A549 (cell line): ENCODE data around the gene SAMD3. TPM values are rescaled to one million over a fixed set of nuclear protein-coding genes. Genes with fewer than 3 reads are reported as not detected.

Experiments
- ATAC-seq, 2 experiments: fragments of 200-7000 bp in 1 of 2; fragments of >200 bp in 1 of 2; cut with Nextera tagmentation in 1 of 2; cut with Tn5 transposase in 1 of 2; 3 replicates each; pipeline versions ENCODE4 v1.8.0 to v1.9.1; 2018 to 2020; ENCODE audit warnings: mild to moderate bottlenecking in 1 of 2, moderate library complexity in 1 of 2
- CTCF ChIA-PET: fragments of 300-600 bp; sonication (Branson Sonifier 250); formaldehyde crosslinking; extraction: SDS; loops from one replicate; lab custom pipeline; 2021; ENCODE audit warnings: antibody characterized with exemption, inconsistent platforms; lab: Yijun Ruan, JAX
- POLR2A ChIA-PET: fragments of 350-600 bp; formaldehyde crosslinking; extraction: SDS; loops from one replicate; lab custom pipeline; 2021; ENCODE audit warnings: antibody characterized with exemption, inconsistent platforms; lab: Yijun Ruan, JAX
- DNase-seq, 2 experiments: peaks; one replicate each; pipeline versions ENCODE4 v3.0.0 to v3.0.0-alpha.2; 2011 to 2016; ENCODE audit warnings: low read depth in 1 of 2, low spot score in 1 of 2
- FAIRE-seq: peaks from 2 replicates; lab custom pipeline; 2011; peaks lifted over from hg19 to GRCh38; lab: Jason Lieb, UNC
- H3K27ac ChIP-seq, 2 experiments: fragments of >200 bp; sonication (Bioruptor Twin); formaldehyde crosslinking; 3 replicates each; pipeline ENCODE4 v1.5.1; 2016 to 2017
- H3K4me1 ChIP-seq: fragments of >200 bp; sonication (Bioruptor Twin); formaldehyde crosslinking; 3 replicates; pipeline ENCODE4 v1.6.1; 2016
- H3K4me2 ChIP-seq: fragments of >200 bp; sonication (Bioruptor Twin); formaldehyde crosslinking; 3 replicates; pipeline ENCODE4 v1.6.1; 2016
- H3K4me3 ChIP-seq: fragments of >200 bp; sonication (Bioruptor Twin); formaldehyde crosslinking; 3 replicates; pipeline ENCODE4 v1.5.1; 2016
- H3K9me3 ChIP-seq: fragments of >200 bp; sonication (Bioruptor Twin); formaldehyde crosslinking; 3 replicates; pipeline ENCODE4 v1.6.1; 2016
- CBX8 ChIP-seq: fragments of 200-600 bp; sonication (generic); IDR thresholded peaks from 2 replicates; pipeline ENCODE4 v1.6.1; 2016
- EHMT2 ChIP-seq: fragments of 200-600 bp; sonication (generic); IDR thresholded peaks from 2 replicates; pipeline ENCODE4 v1.6.1; 2016; ENCODE audit warnings: antibody characterized with exemption, low read depth, mild to moderate bottlenecking, moderate library complexity
- FOSL2 ChIP-seq, 2 experiments: fragments of 450-650 bp in 1 of 2; fragments of >200 bp in 1 of 2; sonication (Bioruptor Twin) in 1 of 2; formaldehyde crosslinking; IDR thresholded peaks; 2 replicates each; pipeline versions ENCODE4 v1.5.0 to v1.6.1; 2016 to 2020; ENCODE audit warnings: mild to moderate bottlenecking in 1 of 2, moderate library complexity in 1 of 2
- FOXS1 ChIP-seq: fragments of 250-450 bp; sonication (Bioruptor Pico); IDR thresholded peaks from 2 replicates; pipeline ENCODE4 v1.5.0; 2020; ENCODE audit warnings: mild to moderate bottlenecking, moderate library complexity
- JUN ChIP-seq, 2 experiments: fragments of >200 bp; sonication (Bioruptor Twin); formaldehyde crosslinking; IDR thresholded peaks; 2 replicates in 1 of 2; 3 replicates in 1 of 2; pipeline ENCODE4 v1.6.1; 2016 to 2017
- KDM1A ChIP-seq: fragments of 200-600 bp; sonication (generic); IDR thresholded peaks from 2 replicates; pipeline ENCODE4 v1.6.1; 2016; ENCODE audit warnings: low read depth, mild to moderate bottlenecking
- KDM5A ChIP-seq: fragments of 200-600 bp; sonication (generic); IDR thresholded peaks from 2 replicates; pipeline ENCODE4 v1.6.1; 2016; ENCODE audit warnings: antibody characterized with exemption, mild to moderate bottlenecking
- POLR2A ChIP-seq: IDR thresholded peaks from 2 replicates; pipeline ENCODE4 v1.6.1; 2012; ENCODE audit warnings: mild to moderate bottlenecking, low read length
- POLR2AphosphoS2 ChIP-seq: conservative IDR thresholded peaks from 2 replicates; pipeline ENCODE4 v1.6.1; 2012; ENCODE audit warnings: low read length, improper control_type of control experiment, inconsistent platforms
- RCOR1 ChIP-seq: fragments of 150-350 bp; IDR thresholded peaks from 2 replicates; pipeline ENCODE4 v1.6.1; 2014; ENCODE audit warnings: antibody characterized with exemption, low read length, low read depth
- RFX5 ChIP-seq: fragments of 450-650 bp; IDR thresholded peaks from 2 replicates; pipeline ENCODE4 v1.7.1; 2014; ENCODE audit warnings: antibody characterized with exemption, mild to moderate bottlenecking, moderate library complexity
- RNF2 ChIP-seq: fragments of 200-600 bp; sonication (generic); IDR thresholded peaks from 2 replicates; pipeline ENCODE4 v1.6.1; 2016; ENCODE audit warnings: low read depth, mild to moderate bottlenecking, antibody characterized with exemption, moderate library complexity, borderline replicate concordance
- SMC3 ChIP-seq: fragments of >200 bp; sonication (Bioruptor Twin); formaldehyde crosslinking; IDR thresholded peaks from 3 replicates; pipeline ENCODE4 v1.6.1; 2018; ENCODE audit warnings: inconsistent platforms
- SREBF2 ChIP-seq: fragments of 450-650 bp; IDR thresholded peaks from 2 replicates; pipeline ENCODE4 v1.6.1; 2014; ENCODE audit warnings: mild to moderate bottlenecking, moderate library complexity
- ZC3H11A ChIP-seq: fragments of 450-650 bp; IDR thresholded peaks from 2 replicates; pipeline ENCODE4 v1.6.1; 2014; ENCODE audit warnings: antibody characterized with exemption, mild to moderate bottlenecking
- ZSCAN20 ChIP-seq: fragments of 250-450 bp; sonication (Bioruptor Pico); IDR thresholded peaks from 2 replicates; pipeline ENCODE4 v1.8.0; 2022; ENCODE audit warnings: mild to moderate bottlenecking, moderate library complexity
- WGBS: methylation state at CpG from one replicate; pipeline ENCODE4 v1.1.6; 2017; ENCODE audit errors: missing lambda C conversion rate; 5-methylcytosine and 5-hydroxymethylcytosine counted together
- polyA plus RNA-seq, 4 experiments: library from polyadenylated mRNA; depleted of rRNA in 3 of 4; stranded (reverse); fragments of >200 nt; fragmentation: RNase III in 1 of 4; extraction: RNeasy Plus Mini Kit Qiagen cat#74134 plus additional on column Dnase treatment in 1 of 4; gene quantifications; 2 replicates in 3 of 4; 3 replicates in 1 of 4; pipeline ENCODE4 v1.2.3, GENCODE V29; 2011 to 2017
- TF ChIP-seq, protein P1 (sequence below): fragments of >200 bp; sonication (Bioruptor Twin); formaldehyde crosslinking; IDR thresholded peaks from 3 replicates; pipeline ENCODE4 v1.6.1; 2016
- TF ChIP-seq, protein P2 (sequence below): fragments of >200 bp; sonication (Bioruptor Twin); formaldehyde crosslinking; IDR thresholded peaks from 2 replicates; pipeline ENCODE4 v1.6.1; 2016
- TF ChIP-seq, protein P3 (sequence below): IDR thresholded peaks from 2 replicates; pipeline ENCODE4 v1.6.1; 2012
- TF ChIP-seq, protein P4 (sequence below): fragments of 250-450 bp; sonication (Bioruptor Pico); IDR thresholded peaks from 2 replicates; pipeline ENCODE4 v1.5.0; 2020; ENCODE audit warnings: low read depth, mild to moderate bottlenecking, moderate library complexity

The SAMD3 gene
- polyA plus RNA-seq, 2 of the 4 experiments (the other 2 are of a cell fraction) = not detected

DNA sequence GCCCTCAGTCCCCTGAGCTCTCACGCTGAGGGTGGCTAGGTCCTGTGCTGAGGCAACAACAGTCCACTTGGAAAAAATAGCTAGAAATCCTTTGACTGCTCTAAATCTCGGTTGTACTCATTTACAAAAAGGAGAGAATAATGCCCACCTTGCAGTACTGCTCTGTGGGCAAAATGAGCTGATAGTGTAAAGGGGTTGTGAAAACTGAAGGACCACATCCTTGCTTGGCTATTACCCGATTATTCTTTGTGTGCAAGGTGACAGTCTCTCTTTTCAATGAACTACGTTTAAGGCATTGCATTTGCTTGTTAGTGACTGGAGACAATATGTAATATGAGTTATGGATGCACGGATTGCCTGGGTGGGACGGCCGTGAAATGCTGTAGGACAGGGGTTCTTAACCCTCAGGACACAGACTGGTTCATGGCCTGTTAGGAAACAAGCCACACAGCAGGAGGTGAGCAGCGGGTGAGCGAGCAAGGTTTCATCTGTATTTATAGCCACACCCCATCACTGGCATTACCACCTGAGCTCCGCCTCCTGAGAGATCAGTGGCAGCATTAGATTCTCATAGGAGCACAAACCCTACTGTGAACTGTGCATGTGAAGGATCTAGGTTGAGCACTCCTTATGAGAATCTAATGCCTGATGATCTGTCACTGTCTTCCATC lies 14.6 kb downstream of the SAMD3 start:
- 43% methylated on average over 8 of the region's 10 CpGs for WGBS
- no peak for FAIRE-seq
- no peak for DNase-seq
- no peak for ATAC-seq
- no peak for TF ChIP-seq SMC3
- TF ChIP-seq ZC3H11A = no peak
- TF ChIP-seq, protein P1, sequence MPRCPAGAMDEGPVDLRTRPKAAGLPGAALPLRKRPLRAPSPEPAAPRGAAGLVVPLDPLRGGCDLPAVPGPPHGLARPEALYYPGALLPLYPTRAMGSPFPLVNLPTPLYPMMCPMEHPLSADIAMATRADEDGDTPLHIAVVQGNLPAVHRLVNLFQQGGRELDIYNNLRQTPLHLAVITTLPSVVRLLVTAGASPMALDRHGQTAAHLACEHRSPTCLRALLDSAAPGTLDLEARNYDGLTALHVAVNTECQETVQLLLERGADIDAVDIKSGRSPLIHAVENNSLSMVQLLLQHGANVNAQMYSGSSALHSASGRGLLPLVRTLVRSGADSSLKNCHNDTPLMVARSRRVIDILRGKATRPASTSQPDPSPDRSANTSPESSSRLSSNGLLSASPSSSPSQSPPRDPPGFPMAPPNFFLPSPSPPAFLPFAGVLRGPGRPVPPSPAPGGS = no peak
- no peak for TF ChIP-seq RCOR1
- TF ChIP-seq, protein P2, sequence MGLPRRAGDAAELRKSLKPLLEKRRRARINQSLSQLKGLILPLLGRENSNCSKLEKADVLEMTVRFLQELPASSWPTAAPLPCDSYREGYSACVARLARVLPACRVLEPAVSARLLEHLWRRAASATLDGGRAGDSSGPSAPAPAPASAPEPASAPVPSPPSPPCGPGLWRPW = no peak
- TF ChIP-seq POLR2A = no peak
- TF ChIP-seq EHMT2 = no peak
- no peak for TF ChIP-seq CBX8
- TF ChIP-seq, protein P3, sequence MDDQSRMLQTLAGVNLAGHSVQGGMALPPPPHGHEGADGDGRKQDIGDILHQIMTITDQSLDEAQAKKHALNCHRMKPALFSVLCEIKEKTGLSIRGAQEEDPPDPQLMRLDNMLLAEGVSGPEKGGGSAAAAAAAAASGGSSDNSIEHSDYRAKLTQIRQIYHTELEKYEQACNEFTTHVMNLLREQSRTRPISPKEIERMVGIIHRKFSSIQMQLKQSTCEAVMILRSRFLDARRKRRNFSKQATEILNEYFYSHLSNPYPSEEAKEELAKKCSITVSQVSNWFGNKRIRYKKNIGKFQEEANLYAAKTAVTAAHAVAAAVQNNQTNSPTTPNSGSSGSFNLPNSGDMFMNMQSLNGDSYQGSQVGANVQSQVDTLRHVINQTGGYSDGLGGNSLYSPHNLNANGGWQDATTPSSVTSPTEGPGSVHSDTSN = no peak
- TF ChIP-seq JUN (IDR thresholded peaks at IDR 0.05) = no peak
- no peak for TF ChIP-seq RFX5
- TF ChIP-seq SREBF2 = no peak
- H3K4me2 ChIP-seq = no peak overlapping the region
- H3K4me1 ChIP-seq = no peaks in the 10 kb centered on the region
- H3K4me3 ChIP-seq = no peak overlapping the region
- ChIA-PET POLR2A (no interaction called here), CTCF (no interaction called here)
- H3K27ac ChIP-seq = no peak overlapping the region
- H3K9me3 ChIP-seq = no peaks in the 10 kb centered on the region

DNA sequence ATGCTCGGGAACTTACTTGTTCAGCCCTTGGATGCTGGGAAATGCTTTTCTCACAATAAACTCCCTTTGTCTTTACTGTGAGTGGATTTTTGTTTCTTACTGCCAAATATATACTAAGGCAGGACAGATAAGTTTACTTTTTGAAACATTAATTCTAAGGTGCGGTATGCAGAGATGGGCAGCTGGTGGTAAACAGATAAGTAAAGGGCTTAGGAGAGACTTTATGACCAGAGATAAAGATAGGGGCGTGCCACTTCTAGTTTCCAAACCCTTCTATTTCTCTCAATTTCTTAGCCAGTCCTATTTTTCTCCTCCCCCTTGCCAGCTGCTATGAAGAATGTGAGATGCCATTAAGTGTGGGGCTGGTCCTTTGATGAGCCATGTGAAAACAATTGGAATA lies 16.3 kb downstream of the SAMD3 start:
- no peak overlapping the region for H3K4me2 ChIP-seq
- no peaks in the 10 kb centered on the region for H3K9me3 ChIP-seq
- no peaks in the 10 kb centered on the region for H3K4me1 ChIP-seq
- ATAC-seq (no peak), DNase-seq (no peak), FAIRE-seq (no peak)
- no peak overlapping the region for H3K4me3 ChIP-seq
- H3K27ac ChIP-seq = no peak overlapping the region
- TF ChIP-seq ZSCAN20 (no peak), RNF2 (no peak), FOXS1 (CRISPR knock-in tag) (no peak), FOSL2 (IDR thresholded peaks at IDR 0.05) (no peak), FOSL2 (CRISPR knock-in tag; IDR thresholded peaks at IDR 0.05) (no peak)
- TF ChIP-seq, protein P4, sequence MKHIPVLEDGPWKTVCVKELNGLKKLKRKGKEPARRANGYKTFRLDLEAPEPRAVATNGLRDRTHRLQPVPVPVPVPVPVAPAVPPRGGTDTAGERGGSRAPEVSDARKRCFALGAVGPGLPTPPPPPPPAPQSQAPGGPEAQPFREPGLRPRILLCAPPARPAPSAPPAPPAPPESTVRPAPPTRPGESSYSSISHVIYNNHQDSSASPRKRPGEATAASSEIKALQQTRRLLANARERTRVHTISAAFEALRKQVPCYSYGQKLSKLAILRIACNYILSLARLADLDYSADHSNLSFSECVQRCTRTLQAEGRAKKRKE (CRISPR knock-in tag) = no peak
- WGBS = 31% methylated on average over 3 of the region's 3 CpGs
- ChIA-PET POLR2A (no interaction called here), CTCF (no interaction called here)

DNA sequence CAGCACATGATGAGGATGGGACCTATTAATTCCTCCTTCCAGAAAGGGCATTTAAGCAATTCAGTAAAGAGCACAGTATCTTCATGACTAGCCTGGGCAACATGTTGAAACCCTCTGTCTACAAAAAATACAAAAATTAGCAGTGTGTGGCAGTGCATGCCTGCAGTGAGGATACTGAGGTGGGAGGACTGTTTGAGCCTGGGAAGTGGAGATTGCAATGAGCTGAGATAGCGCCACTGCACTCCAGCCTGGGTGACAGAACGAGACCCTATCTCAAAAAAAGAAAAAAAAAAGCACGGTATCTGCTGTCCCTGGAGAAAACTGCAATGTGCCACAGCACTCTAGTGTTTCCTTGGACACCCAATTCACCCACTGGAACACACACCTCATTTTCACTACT lies 18.4 kb downstream of the SAMD3 start:
- no peak for DNase-seq

More for the DNA sequence above, 18.4 kb downstream of the SAMD3 start:
- ChIA-PET CTCF (no interaction called here), POLR2A (no interaction called here)
- no peak for ATAC-seq
- Histone ChIP-seq H3K4me2 (no peak overlapping the region), H3K4me3 (no peak overlapping the region), H3K4me1 (no peaks in the 10 kb centered on the region), H3K9me3 (no peaks in the 10 kb centered on the region), H3K27ac (no peak overlapping the region)
- 19% methylated on average over 3 of the region's 3 CpGs for WGBS
- TF ChIP-seq SMC3 = no peak
- no peak for TF ChIP-seq POLR2AphosphoS2
- TF ChIP-seq RFX5 = no peak
- no peak for TF ChIP-seq ZSCAN20
- TF ChIP-seq KDM1A = no peak
- TF ChIP-seq KDM5A = no peak
- FAIRE-seq = no peak
